Nephron (organoid): Measurements from ENCODE around the gene KCNJ3.

Experiments used
- H3K27ac Mint-ChIP-seq, 3 experiments: 2 replicates each; pipeline ENCODE4 v1.8.0; 2020; ENCODE audit warnings: mixed read lengths in 3 of 3, mild to moderate bottlenecking in 2 of 3, moderate library complexity in 1 of 3
- H3K27me3 Mint-ChIP-seq: 2 replicates; pipeline ENCODE4 v1.8.0; 2021; ENCODE audit warnings: low read depth, mild to moderate bottlenecking, moderate library complexity, mixed read lengths
- H3K36me3 Mint-ChIP-seq: 2 replicates; pipeline ENCODE4 v1.8.0; 2020; ENCODE audit warnings: low read depth, mixed read lengths
- H3K4me1 Mint-ChIP-seq: 2 replicates; pipeline ENCODE4 v1.8.0; 2020; ENCODE audit warnings: mixed read lengths
- H3K4me3 Mint-ChIP-seq, 3 experiments: 2 replicates each; pipeline ENCODE4 v1.8.0; 2020; ENCODE audit warnings: mild to moderate bottlenecking in 3 of 3, mixed read lengths in 3 of 3, moderate library complexity in 2 of 3
- H3K9me3 Mint-ChIP-seq: 2 replicates; pipeline ENCODE4 v1.8.0; 2020; ENCODE audit warnings: mixed read lengths
- TF ChIP-seq, protein P1 (sequence below), 3 experiments: fragments of 200-600 bp; sonication (generic); IDR thresholded peaks; one replicate each; pipeline ENCODE4 v1.5.0; 2021; ENCODE audit warnings: antibody characterized with exemption in 3 of 3; ENCODE audit not compliant: unreplicated experiment in 3 of 3

KCNJ3 gene

DNA sequence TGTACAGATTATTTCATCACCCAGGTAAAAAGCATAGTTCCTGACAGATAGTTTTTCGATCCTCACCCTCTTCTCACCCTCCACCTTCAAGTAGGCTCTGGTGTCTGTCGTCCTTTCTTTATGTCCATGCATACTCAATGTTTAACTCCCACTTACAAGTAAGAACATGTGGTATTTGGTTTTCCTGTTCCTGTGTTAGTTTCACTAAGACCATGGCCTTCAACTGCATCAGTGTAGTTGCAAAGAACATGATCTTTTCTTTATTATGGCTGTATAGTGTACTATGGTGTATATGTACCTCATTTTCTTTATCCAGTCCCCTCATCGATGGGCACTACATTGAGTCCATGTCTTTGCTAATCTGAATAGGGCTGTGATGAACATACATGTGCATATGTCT, 184.2 kb downstream of the KCNJ3 start:
- H3K4me1 Mint-ChIP-seq = no peaks in the 10 kb centered on the region

DNA sequence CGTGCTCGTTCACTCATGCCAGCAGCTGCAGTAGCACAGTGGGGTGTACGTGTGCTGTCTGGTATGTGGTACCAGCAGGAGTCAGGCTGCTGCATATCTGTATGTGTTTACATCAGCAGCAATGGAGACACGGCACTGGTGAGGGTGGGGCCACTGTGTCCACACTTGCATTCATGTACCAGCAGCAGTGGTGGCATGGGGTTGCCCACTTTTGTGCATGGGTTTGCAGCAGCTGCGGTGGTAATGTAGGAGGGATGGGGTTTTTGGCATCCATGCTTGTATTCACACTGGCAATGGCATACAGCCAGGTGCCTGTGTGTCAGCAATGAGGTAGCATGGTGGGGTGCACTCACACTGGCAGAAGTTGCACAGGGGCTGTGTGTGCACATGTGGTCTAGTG, 187.8 kb downstream of the KCNJ3 start:
- TF ChIP-seq, protein P1, sequence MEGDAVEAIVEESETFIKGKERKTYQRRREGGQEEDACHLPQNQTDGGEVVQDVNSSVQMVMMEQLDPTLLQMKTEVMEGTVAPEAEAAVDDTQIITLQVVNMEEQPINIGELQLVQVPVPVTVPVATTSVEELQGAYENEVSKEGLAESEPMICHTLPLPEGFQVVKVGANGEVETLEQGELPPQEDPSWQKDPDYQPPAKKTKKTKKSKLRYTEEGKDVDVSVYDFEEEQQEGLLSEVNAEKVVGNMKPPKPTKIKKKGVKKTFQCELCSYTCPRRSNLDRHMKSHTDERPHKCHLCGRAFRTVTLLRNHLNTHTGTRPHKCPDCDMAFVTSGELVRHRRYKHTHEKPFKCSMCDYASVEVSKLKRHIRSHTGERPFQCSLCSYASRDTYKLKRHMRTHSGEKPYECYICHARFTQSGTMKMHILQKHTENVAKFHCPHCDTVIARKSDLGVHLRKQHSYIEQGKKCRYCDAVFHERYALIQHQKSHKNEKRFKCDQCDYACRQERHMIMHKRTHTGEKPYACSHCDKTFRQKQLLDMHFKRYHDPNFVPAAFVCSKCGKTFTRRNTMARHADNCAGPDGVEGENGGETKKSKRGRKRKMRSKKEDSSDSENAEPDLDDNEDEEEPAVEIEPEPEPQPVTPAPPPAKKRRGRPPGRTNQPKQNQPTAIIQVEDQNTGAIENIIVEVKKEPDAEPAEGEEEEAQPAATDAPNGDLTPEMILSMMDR (IDR thresholded peaks at IDR 0.05; ENCODE audit: unreplicated experiment in 3 of 3) = no peak
- Mint-ChIP-seq H3K4me3 (no peak overlapping the region), H3K27me3 (peaks cover 9% of the 10 kb centered on the region), H3K36me3 (no peaks in the 10 kb centered on the region), H3K9me3 (peaks cover 3% of the 10 kb centered on the region), H3K27ac (no peak overlapping the region), H3K4me1 (no peaks in the 10 kb centered on the region)

More for the DNA sequence above, 184.2 kb downstream of the KCNJ3 start:
- H3K27me3 Mint-ChIP-seq = peaks cover 9% of the 10 kb centered on the region
- no peaks in the 10 kb centered on the region for H3K36me3 Mint-ChIP-seq
- H3K27ac Mint-ChIP-seq = no peak overlapping the region
- TF ChIP-seq, protein P1 (IDR thresholded peaks at IDR 0.05; ENCODE audit: unreplicated experiment in 3 of 3) = no peak
- H3K4me3 Mint-ChIP-seq = no peak overlapping the region
- no peaks in the 10 kb centered on the region for H3K9me3 Mint-ChIP-seq

DNA sequence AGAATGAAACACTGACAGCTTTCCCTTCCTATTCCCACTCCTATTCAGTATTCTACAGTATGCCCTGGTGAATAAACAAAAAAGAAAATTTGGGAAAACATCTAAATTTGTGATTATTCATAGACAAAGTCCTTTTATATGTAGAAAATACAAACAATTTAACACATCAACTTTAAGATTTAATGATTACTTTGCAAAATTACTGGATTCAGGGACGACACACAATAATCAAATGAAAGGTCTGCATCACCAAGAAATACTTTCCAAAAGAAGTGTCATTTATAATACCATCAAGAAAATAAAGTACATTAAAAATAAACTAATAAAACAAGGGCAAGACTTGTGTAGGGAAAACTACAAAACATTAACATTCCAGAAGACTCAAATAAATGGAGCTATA, 199.8 kb downstream of the KCNJ3 start:
- TF ChIP-seq, protein P1 (IDR thresholded peaks at IDR 0.05; ENCODE audit: unreplicated experiment in 3 of 3) = no peak
- Mint-ChIP-seq H3K27me3 (no peaks in the 10 kb centered on the region), H3K4me1 (no peaks in the 10 kb centered on the region), H3K9me3 (no peaks in the 10 kb centered on the region), H3K4me3 (no peak overlapping the region), H3K36me3 (no peaks in the 10 kb centered on the region), H3K27ac (no peak overlapping the region)

DNA sequence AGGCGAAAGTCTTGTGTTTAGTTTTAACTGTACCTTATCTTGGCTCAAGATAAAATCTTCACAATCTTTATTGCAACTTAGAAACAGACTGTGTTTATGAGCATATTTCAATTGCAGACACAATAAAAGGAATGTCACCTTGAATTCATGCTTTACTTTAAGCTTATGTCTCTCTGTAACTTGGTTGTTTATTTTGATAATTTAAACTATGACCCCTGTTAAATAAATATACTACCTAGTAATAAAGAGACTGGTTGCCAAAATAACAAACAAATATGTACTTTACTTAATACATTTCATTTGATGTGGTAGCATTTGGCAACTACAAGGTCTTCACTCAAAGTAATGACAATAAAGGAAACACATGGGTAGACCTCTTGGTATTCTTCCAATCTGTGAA, 202.6 kb downstream of the KCNJ3 start:
- H3K27me3 Mint-ChIP-seq = no peaks in the 10 kb centered on the region

More for the DNA sequence above, 202.6 kb downstream of the KCNJ3 start:
- Mint-ChIP-seq H3K27ac (no peak overlapping the region), H3K4me1 (no peaks in the 10 kb centered on the region), H3K9me3 (no peaks in the 10 kb centered on the region), H3K36me3 (no peaks in the 10 kb centered on the region), H3K4me3 (no peak overlapping the region)
- TF ChIP-seq, protein P1 (IDR thresholded peaks at IDR 0.05; ENCODE audit: unreplicated experiment in 3 of 3) = no peak
